AG10803 (cell line): ENCODE data around the gene HUNK.

Experiments used
- DNase-seq: peaks from one replicate; pipeline ENCODE4 v3.0.0; 2010; ENCODE audit warnings: low read depth
- H3K4me3 ChIP-seq: 2 replicates; pipeline ENCODE4 v1.5.1; 2011; ENCODE audit warnings: mild to moderate bottlenecking, low read length, control low read depth
- TF ChIP-seq, protein P1 (sequence below): conservative IDR thresholded peaks from 2 replicates; pipeline ENCODE4 v1.5.1; 2011; ENCODE audit warnings: mild to moderate bottlenecking, low read length, control low read depth, inconsistent platforms

HUNK gene

DNA sequence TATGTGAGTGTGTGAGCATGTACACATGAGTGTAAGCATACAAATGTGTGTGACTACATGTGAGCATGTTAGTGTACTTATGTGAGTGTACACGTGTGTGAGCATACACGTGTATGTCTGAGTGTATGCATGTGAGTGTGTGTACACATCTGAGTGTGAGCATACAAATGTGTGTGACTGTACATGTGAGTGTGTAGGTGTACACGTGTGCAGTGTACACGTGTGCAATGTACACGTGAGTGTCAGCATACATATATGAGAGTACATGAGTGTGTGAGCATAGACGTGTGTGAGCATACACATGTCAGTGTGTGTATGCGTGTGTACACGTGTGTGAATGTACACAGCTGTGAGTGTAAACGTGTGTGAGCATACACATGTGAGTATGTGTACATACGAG, 170.6 kb downstream of the HUNK start:
- TF ChIP-seq, protein P1, sequence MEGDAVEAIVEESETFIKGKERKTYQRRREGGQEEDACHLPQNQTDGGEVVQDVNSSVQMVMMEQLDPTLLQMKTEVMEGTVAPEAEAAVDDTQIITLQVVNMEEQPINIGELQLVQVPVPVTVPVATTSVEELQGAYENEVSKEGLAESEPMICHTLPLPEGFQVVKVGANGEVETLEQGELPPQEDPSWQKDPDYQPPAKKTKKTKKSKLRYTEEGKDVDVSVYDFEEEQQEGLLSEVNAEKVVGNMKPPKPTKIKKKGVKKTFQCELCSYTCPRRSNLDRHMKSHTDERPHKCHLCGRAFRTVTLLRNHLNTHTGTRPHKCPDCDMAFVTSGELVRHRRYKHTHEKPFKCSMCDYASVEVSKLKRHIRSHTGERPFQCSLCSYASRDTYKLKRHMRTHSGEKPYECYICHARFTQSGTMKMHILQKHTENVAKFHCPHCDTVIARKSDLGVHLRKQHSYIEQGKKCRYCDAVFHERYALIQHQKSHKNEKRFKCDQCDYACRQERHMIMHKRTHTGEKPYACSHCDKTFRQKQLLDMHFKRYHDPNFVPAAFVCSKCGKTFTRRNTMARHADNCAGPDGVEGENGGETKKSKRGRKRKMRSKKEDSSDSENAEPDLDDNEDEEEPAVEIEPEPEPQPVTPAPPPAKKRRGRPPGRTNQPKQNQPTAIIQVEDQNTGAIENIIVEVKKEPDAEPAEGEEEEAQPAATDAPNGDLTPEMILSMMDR: no peak
- no peak overlapping the region for H3K4me3 ChIP-seq
- DNase-seq: no peak

DNA sequence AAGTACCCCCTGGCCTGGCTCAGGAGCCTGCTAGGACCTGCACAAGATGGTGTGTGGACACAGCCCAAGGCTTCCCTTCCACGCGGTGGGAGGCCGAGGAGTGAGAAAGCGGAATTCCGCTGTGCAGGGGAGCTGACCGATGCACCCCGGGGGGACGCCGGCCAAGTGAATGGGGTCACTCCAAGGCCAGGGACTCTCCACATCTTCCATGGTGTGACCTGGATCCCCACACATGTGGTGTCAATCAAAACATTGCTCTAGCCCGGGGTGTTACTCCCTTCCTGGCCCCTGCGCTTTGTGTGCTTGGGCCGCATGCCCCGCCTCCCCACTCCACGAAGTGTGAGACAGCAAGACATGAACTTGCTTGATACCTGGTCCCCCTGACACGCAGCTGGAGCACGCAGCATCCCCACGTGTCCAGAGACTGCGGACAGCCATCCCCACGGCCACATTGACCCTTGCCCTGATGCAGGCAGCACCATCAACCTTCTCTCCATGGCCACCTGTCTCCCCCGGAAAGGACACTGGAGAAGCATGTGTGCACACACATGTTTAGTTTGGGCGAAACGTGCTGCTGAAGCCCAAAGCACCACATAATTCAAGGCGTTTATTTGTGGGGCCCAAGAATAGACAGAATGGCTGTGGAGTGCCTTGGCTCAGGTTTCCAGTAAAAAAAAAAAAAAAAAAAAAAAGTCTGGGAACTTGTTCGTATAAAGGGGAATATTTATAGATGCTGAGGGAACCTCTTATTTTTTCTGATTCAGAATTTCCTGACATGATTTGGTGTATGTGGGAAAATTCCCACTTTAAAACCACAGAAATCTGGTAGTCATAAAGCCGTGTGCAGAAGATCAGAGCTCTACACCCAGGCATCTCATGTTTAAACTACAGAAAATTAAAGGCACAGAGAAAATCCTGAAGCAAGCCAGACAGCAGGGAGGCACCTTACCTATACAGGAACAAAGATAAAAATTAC, 171.7 kb downstream of the HUNK start:
- H3K4me3 ChIP-seq: no peak overlapping the region
- peak; percentile 46 for DNase-seq
- TF ChIP-seq, protein P1: no peak

DNA sequence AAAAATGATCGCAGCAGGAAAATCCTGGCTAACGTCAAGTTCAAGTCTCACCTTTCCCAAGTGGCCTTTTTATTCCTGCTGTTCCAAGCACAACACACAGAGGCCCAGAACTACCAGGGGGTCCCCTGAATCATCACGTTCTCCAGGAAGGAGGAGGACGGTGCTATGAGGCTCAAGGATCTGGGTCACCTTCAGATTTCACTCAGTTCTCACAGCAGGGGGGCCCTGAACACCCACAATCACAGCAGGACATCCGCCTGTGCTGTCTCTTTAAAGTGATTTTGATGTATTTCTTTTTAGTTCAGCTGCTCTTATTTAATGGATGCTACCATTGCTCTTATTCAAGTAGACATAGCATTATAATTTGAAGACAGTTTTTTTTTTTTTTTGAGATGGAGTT, 173.4 kb downstream of the HUNK start:
- H3K4me3 ChIP-seq: no peak overlapping the region
- DNase-seq: no peak
- TF ChIP-seq, protein P1: no peak

DNA sequence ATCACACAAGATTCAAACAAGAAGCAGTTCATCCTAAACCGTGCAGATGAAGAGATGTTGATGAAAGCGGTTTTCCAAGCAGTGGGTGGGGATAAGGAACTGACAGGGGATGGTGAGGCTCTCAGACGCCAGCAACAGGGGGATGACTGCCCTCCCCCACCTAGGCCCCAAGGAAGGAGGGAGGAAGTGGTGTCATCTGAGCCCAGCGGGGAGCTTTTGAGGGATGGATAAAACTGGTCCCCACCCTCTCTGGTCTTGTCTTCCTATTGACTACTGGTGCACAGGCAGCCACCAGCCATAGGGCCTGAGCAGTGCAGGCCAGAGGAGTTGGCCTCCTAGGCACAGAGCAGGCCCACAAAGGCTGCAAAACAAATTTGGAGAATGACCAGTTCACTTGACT, 175.5 kb downstream of the HUNK start:
- H3K4me3 ChIP-seq: no peak overlapping the region
- TF ChIP-seq, protein P1: no peak
- DNase-seq: no peak
